Adrenal gland (tissue), 12 donors: ENCODE results near the gene GPSM1. TPM values are rescaled to one million over a fixed set of nuclear protein-coding genes. Genes with fewer than 3 reads are reported as not detected.

ENCODE experiments used
- DNase-seq, 7 donors: peaks; one replicate each; pipeline ENCODE4 v3.0.0-alpha.2; 2019 to 2020
- H3K27ac ChIP-seq, 5 donors: fragments of 200-600 bp; sonication (generic) in 4 of 5; 1 replicate in 3 of 5; 2 replicates in 2 of 5; pipeline versions ENCODE4 v1.5.1 to v1.8.0; 2016 to 2020; ENCODE audit warnings: mild to moderate bottlenecking in 1 of 5
- H3K27me3 ChIP-seq: fragments of 200-600 bp; 2 replicates; pipeline ENCODE4 v1.8.0; 2021
- H3K36me3 ChIP-seq, 2 donors: fragments of 200-600 bp; replicated peaks in 1 of 2; 1 replicate in 1 of 2; 2 replicates in 1 of 2; pipeline versions ENCODE4 v1.5.1 to v1.8.0; 2018 to 2022
- H3K4me1 ChIP-seq, 2 donors: fragments of 200-600 bp; replicated peaks in 1 of 2; 1 replicate in 1 of 2; 2 replicates in 1 of 2; pipeline versions ENCODE4 v1.5.1 to v1.8.0; 2018 to 2021
- H3K4me3 ChIP-seq, 4 donors: fragments of 200-600 bp; sonication (generic) in 3 of 4; one replicate each; pipeline ENCODE4 v1.5.1; 2016 to 2018
- H3K9me3 ChIP-seq, 3 donors: fragments of 200-600 bp; sonication (generic) in 1 of 3; replicated peaks in 1 of 3; 1 replicate in 2 of 3; 2 replicates in 1 of 3; pipeline versions ENCODE4 v1.5.1 to v1.8.0; 2016 to 2021
- CTCF ChIP-seq, 6 experiments: fragments of 450-650 bp in 4 of 6; fragments of 200-600 bp in 2 of 6; sonication (generic) in 1 of 6; IDR thresholded peaks; 1 replicate in 5 of 6; 2 replicates in 1 of 6; pipeline versions ENCODE4 v1.5.1 to v1.8.0; 2016 to 2021; ENCODE audit warnings: antibody characterized with exemption in 6 of 6, mild to moderate bottlenecking in 2 of 6, moderate library complexity in 1 of 6
- POLR2A ChIP-seq, 2 donors: fragments of 450-650 bp; IDR thresholded peaks; one replicate each; pipeline ENCODE4 v1.6.1; 2017; ENCODE audit warnings: antibody characterized with exemption in 2 of 2, mild to moderate bottlenecking in 2 of 2, moderate library complexity in 1 of 2
- WGBS, 4 donors: extraction: QIAGEN DNeasy Blood & Tissue Kit in 2 of 4; methylation state at CpG; one replicate each; pipeline versions ENCODE4 v1.1.5 to v1.1.7; 2013 to 2017; 5-methylcytosine and 5-hydroxymethylcytosine counted together
- intact Hi-C, 2 donors: fragments of 100-400 bp; cut with DNase I; formaldehyde crosslinking; loops; one replicate each; pipeline versions ENCODE4 v1.14.1 to v1.15.0; 2022 to 2023
- polyA plus RNA-seq, 3 donors: library from polyadenylated mRNA; stranded (reverse); fragments of 200-250 nt in 2 of 3; fragments of 350-450 nt in 1 of 3; fragmentation: Illumina TruSeq in 1 of 3; extraction: RNeasy Lipid Tissue Mini Kit (QIAGEN cat#74804) in 1 of 3; gene quantifications; one replicate each; pipeline ENCODE4 v1.2.3, GENCODE V29; 2013 to 2014
- total RNA-seq, 9 donors: library from RNA; depleted of rRNA in 4 of 9; stranded (reverse); fragments of >200 nt in 4 of 9; fragments of 120-200 nt in 1 of 9; fragmentation: NEBNext Ultra II Directional in 1 of 9; extraction: Animal tissue kit (Norgen Biotek cat#: 25700) in 1 of 9; gene quantifications; one replicate each; pipeline versions ENCODE4 v1.1.0 to v1.2.4, GENCODE V29; 2013 to 2023
- donor health status: healthy with polysubstance abuse.
- donor health status: Bipolar disorder and iron deficiency.
- donor health status: DM: yes; HTN: yes; CAD: no.
- donor health status: DM: no; HTN: no; CAD: no.
- donor health status: DM: no; HTN: no; CAD: no.
- donor health status: DM: yes; HTN: yes; CAD: no.

GPSM1 gene
- total and polyA plus RNA-seq, 12 donors = 2.9 to 50.4 (median 17.2) TPM

DNA sequence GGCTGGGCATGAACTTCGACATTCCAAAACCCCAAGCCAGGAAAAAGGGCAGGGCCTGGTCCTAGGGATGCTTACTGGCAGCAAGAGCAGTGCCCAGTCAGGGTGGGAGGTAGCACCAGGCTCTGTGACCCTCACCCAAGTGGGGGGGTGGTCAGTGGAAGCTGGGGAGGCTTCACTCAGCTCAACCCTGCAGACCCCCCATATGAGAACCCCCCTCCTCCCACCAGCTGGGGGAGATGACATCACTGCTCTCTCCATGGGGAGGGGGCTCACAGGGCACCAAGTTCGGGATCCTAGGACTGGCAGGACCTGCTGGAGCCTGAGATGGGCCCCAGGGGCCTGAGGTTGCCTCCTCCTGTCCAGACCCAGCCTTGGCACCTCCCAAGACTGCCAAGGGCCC is 31.5 kb downstream of the GPSM1 start:
- WGBS, 4 donors = 67 to 71% (median 70%) methylated on average over 1 to 2 of the region's 2 CpGs
- H3K27ac ChIP-seq = no peak overlapping the region
- H3K27me3 ChIP-seq = no peaks in the 10 kb centered on the region
- no peak overlapping the region for H3K4me3 ChIP-seq
- intact Hi-C loops = no loop called here
- H3K4me1 ChIP-seq = peaks cover 0 to 21% of the 10 kb centered on the region in 2 donors
- no peaks in the 10 kb centered on the region for H3K36me3 ChIP-seq
- TF ChIP-seq POLR2A (IDR thresholded peaks at IDR 0.05) = no peak
- TF ChIP-seq CTCF (IDR thresholded peaks at IDR 0.05) = no peak
- no peak for DNase-seq
- no peaks in the 10 kb centered on the region for H3K9me3 ChIP-seq

GRCh38 chr9:136359774-136360718 is 32.7 kb downstream of the GPSM1 start:
- no peak overlapping the region for H3K4me3 ChIP-seq
- H3K27ac ChIP-seq = no peak overlapping the region
- H3K9me3 ChIP-seq = no peaks in the 10 kb centered on the region
- WGBS, 4 donors = 75 to 77% (median 76%) methylated on average over 18 to 38 of the region's 38 CpGs
- TF ChIP-seq CTCF (IDR thresholded peaks at IDR 0.05) = no peak
- no peak for TF ChIP-seq POLR2A (IDR thresholded peaks at IDR 0.05)
- H3K27me3 ChIP-seq = no peaks in the 10 kb centered on the region
- intact Hi-C loops = no loop called here
- no peaks in the 10 kb centered on the region for H3K36me3 ChIP-seq
- H3K4me1 ChIP-seq = peaks cover 0 to 19% of the 10 kb centered on the region in 2 donors
- no peak for DNase-seq

DNA sequence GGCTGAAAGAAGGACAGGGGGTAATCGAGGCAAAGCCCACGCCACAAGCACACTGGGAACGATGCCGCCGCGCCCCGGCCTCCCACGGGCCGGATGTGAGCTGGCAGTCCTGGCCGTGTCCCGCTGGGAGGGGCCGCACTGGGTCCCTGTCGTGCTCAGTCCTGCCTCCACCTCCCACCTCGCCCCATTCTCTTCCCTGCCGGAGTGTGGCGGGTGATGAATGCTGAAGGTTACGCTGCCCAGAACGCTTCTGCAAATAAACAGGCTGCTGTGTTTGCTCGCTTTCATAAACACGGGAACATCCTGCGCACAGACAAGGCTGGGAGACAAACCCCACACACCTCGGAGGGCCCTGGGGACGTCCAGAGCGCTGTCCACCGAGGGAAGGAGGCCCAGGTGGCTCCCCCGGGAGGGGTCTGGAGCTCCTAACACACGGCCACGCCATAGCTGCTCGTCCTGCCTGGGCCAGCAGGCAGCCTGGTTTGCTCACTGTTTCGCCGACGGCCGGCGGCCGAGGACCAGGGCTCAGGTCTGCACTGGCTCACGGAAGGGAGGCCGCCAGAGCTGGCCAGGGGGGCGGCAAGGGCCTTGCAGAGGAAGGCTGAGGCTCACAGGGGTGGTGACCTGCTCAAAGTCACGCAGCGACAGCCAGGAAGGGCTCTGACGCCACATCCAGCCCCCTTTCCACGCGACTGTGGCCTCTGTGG is 33.9 kb downstream of the GPSM1 start:
- no peaks in the 10 kb centered on the region for H3K27me3 ChIP-seq
- no peak overlapping the region for H3K4me3 ChIP-seq
- peak overlapping the region in 1 of 5 donors; percentile 24 for H3K27ac ChIP-seq
- 78 to 84% (median 82%) methylated on average over 25 to 43 of the region's 43 CpGs for WGBS, 4 donors
- TF ChIP-seq CTCF (IDR thresholded peaks at IDR 0.05) (no peak), POLR2A (IDR thresholded peaks at IDR 0.05) (no peak)
- no peak for DNase-seq
- H3K36me3 ChIP-seq = no peaks in the 10 kb centered on the region
- intact Hi-C loops = no loop called here
- H3K4me1 ChIP-seq = peaks cover 0 to 14% of the 10 kb centered on the region in 2 donors
- no peaks in the 10 kb centered on the region for H3K9me3 ChIP-seq

GRCh38 chr9:136361754-136362449 is 34.6 kb downstream of the GPSM1 start:
- TF ChIP-seq CTCF (IDR thresholded peaks at IDR 0.05) (no peak), POLR2A (IDR thresholded peaks at IDR 0.05) (no peak)
- Histone ChIP-seq H3K36me3 (no peaks in the 10 kb centered on the region), H3K4me3 (no peak overlapping the region), H3K4me1 (peaks cover 0 to 14% of the 10 kb centered on the region in 2 donors), H3K27ac (no peak overlapping the region), H3K9me3 (no peaks in the 10 kb centered on the region), H3K27me3 (no peaks in the 10 kb centered on the region)
- 81 to 88% (median 84%) methylated on average over 23 to 26 of the region's 26 CpGs; no CpG with 5 or more reads in 1 of the 4 donors for WGBS, 4 donors
- intact Hi-C loops = no loop called here
- DNase-seq = no peak
